MM.1S (cell line): Measurements from ENCODE around the gene RICTOR.

Source experiments
- CTCF ChIP-seq: fragments of 300-600 bp; sonication (generic); IDR thresholded peaks from 2 replicates; pipeline ENCODE4 v1.5.1; 2016; ENCODE audit warnings: antibody characterized with exemption, low read length, mixed read lengths
- EZH2 ChIP-seq: fragments of 300-600 bp; sonication (generic); optimal IDR thresholded peaks from 2 replicates; pipeline ENCODE3; 2017; ENCODE audit warnings: low read depth, mild to moderate bottlenecking, antibody characterized with exemption, low read length, mixed read lengths
- EZH2phosphoT487 ChIP-seq: fragments of 300-600 bp; sonication (generic); IDR thresholded peaks from 2 replicates; pipeline ENCODE4 v1.6.1; 2018; ENCODE audit warnings: antibody characterized with exemption, low read length

DNA sequence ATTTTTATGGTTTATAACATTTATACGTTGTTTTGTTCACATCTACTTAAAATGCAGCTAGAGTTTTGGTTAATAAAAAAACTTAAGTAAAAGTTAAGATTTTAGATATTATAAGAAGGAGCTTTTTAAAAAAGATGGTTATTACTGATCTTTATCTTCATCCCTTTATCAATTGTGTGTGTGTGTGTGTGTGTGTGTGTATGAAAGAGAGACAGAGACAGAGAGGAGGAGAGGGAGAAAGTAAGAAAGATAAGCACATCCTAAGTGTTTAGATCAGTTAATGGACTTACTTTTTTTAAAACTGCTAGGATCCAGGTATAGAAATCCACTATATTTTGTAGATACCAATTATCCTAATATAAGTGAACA, 45.8 kb upstream of the RICTOR start:
- no peak for TF ChIP-seq CTCF
- TF ChIP-seq EZH2phosphoT487: no peak
- no peak for TF ChIP-seq EZH2
